Activated T-cell treated with anti-CD3 and anti-CD28 coated beads for 1 hour (primary cell): Measurements from ENCODE around the gene DTYMK.
"Not testable (repeated sequence)": the region's sequence is repeated elsewhere in the genome, so short reads cannot be mapped to it uniquely, and the experiment has no call there.

Source experiments
- DNase-seq: peaks from one replicate; pipeline ENCODE4 v3.0.0-alpha.2; 2020; ENCODE audit warnings: low read depth

Gene DTYMK

GRCh38 chr2:241671457-241672240 is 15.0 kb downstream of the DTYMK start:
- DNase-seq: no peak

DNA sequence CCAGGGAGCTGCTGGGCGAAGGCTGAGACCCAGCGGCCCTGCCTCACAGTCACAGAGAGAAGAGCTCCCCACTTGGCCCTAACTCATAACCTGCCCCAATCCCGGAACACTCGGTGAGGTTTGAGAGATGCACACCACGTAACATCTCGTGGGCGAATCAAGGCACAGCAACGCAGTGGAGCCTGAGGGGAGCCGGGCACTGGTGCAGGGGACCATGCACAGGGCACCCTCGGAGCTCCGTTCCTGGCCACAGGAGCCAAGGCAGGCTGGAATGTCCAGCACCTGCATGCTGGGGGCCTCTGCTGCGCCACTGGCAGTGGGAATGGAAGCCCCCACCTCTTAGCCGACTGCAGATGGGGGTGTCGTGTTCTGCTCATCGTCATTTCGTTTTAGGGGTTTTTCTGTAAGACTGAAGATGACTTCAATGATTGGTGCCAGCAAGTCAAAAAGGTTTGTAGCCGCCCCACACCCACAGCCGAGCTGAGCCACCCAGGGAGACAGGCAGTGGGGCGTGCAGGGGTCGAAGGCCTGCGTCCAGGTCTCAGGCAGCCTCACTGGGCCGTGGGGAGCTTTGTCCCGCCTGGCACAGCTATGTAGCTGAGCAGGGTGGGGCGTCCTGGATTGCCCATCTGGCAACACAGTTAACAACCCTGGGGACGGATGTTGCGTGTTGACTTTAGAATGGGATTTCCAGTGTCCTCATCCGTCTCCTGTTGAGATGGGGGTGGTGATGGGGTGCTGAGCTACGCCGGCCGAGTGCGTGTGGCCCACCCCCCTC is 16.1 kb downstream of the DTYMK start:
- no peak for DNase-seq

GRCh38 chr2:241668839-241669238 is 17.8 kb downstream of the DTYMK start:
- no peak for DNase-seq

DNA sequence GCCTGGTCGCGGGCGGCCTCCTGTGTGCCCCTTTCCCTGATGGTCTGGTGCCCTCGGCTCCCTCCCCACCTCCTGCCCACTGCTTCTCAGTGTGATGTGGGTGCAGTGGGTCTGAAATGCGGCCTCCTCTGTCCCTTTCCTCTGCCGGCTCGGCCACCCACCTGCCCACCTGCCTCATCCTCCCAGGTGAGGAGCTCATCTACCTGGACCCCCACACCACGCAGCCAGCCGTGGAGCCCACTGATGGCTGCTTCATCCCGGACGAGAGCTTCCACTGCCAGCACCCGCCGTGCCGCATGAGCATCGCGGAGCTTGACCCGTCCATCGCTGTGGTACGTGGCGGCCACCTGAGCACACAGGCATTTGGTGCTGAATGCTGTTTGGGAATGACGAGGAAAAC is 18.3 kb downstream of the DTYMK start:
- no peak for DNase-seq

- DNase-seq: no peak
Measured at GRCh38 chr2:241666627-241667400, 19.8 kb downstream of the DTYMK start.

GRCh38 chr2:241665731-241666440 is 20.7 kb downstream of the DTYMK start:
- DNase-seq: no peak

GRCh38 chr2:241662731-241663130 is 23.9 kb downstream of the DTYMK start:
- not testable (repeated sequence) for DNase-seq

GRCh38 chr2:241660593-241661213 is 25.9 kb downstream of the DTYMK start:
- no peak for DNase-seq

DNA sequence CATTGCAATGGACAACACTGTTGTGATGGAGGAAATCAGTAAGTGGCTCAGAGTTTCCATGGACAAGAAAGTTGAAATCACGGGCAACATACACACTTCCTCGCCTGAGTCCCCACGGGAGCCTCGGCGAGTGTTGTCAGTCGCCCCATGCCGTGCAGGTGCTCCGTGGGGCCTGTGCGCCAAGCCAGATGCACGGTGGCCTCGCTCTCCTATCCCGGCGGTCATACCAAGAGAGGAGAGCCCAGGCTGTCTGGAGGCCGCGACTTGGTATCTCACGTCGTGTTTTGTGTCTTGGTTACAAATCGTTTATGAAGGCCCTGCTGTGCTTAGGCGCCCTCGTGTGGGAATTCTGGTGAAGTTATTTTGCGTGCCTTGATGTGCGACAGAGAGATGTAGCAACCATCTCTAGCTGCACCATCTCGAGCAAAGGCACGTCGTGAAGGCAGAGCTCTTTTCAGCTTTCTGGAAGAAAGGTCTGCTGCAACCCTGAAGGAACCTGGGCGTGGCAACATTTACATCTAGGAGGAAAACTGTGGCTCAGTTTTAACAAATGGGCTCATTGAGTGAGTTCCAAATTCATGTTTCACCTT is 27.4 kb downstream of the DTYMK start:
- peak; percentile 27 for DNase-seq

GRCh38 chr2:241658296-241658695 is 28.3 kb downstream of the DTYMK start:
- no peak for DNase-seq

GRCh38 chr2:241657786-241658254 is 28.8 kb downstream of the DTYMK start:
- no peak for DNase-seq

GRCh38 chr2:241656190-241656741 is 30.3 kb downstream of the DTYMK start:
- DNase-seq: no peak

- no peak for DNase-seq
Measured at GRCh38 chr2:241655516-241656189, 31.0 kb downstream of the DTYMK start.

GRCh38 chr2:241654551-241654950 is 32.1 kb downstream of the DTYMK start:
- DNase-seq: no peak

DNA sequence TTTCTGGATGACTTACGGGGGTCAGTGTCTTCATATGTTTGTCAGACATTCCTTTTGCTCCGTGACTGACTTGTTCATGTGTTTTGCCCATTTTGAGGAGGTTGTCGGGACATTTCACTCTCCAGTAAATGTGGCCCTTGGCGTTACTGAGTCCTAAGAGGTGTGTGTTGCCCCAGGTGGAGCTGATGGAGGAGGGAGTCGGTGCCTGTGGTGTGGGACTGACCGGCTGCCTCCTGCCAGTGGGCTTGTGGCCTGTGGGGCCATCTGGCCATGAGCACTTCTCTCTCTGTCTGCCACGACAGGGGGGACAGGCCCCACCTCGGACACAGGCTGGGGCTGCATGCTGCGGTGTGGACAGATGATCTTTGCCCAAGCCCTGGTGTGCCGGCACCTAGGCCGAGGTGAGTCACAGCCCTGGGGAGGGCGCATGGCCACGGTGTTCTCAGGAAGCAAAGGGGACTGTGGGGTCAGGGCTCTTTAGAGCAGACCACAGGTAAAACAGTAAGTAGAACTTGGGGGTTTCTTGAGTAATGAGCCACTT is 33.3 kb downstream of the DTYMK start:
- no peak for DNase-seq

DNA sequence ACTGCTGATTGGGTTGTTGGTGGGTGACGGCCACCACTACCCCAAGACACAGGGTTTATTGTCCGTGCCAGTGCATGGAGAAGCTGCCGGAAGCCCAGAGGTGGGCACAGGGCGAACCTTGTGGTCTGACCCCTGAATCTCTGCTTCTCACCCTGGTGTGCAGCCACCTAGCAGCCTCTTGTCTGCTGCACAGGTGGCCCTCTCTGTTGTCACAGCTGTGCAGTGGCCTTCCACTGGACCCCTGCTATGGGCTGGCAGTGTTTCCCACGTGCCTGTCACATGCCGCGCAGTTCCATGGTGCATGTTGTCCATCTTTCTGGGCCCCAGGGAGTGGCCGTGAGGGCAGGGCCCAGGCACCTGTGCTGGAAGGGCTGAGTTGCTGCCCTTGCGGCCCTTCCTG is 33.9 kb downstream of the DTYMK start:
- no peak for DNase-seq

DNA sequence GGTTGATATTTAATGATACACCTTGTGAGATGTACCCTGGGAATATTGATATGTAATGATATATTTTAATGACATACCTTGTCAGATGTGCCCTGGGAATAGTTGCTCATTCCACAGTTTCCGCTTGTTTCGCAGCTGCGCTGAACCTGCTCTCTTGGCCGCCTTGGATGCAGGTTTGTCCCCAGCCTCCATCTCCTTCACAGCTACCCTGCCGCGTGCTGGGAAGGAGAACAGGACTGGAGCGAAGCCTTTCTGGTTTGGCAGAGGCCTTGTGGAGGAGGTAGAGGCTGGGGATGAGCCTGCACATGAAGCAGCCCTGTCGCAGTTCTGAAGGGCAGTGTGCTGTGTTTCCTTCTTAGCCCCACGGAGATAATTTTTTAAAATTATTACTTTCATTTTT is 34.5 kb downstream of the DTYMK start:
- no peak for DNase-seq

- DNase-seq: no peak
Measured at GRCh38 chr2:241649927-241650326, 36.7 kb downstream of the DTYMK start.

DNA sequence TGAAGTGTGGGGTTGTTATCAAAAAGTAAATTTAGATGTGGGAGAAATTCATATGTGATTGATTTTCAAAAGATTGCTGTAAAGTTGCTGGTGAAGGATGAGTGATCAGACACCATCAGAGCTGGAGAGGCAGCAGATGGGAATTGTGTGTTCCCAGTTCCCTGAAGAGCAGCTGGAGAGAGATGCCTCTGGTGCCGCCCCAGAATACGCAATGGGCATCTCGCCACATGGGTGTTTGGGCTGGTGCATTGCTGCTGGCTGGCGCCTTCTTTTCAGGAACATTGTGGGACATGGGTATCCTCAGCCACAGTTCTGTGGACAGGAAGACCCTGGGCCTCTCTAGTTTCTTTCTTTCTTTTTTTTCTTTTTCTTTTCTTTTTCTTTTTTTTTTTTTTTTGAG is 37.2 kb downstream of the DTYMK start:
- DNase-seq: no peak

DNA sequence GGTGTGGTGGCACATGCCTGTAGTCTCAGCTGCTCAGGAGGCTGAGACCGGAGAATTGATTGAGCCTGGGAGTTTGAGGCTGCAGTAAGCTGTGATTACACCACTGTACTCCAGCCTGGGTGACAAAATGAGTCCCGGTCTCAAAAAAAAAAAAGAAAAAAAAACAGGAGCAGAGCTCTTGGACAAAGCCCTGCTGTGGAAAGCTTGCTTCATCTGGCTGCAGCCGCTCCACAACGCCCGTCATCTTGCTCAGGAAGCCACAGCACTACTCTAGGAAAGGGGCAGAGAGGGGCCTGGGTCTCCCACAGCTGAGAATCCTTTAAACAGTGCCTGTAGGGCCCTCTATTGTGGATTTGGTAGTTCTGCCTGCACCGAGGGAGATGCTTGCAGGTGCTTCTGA is 38.2 kb downstream of the DTYMK start:
- DNase-seq: no peak
